Left ventricle myocardium inferior (tissue), 1 donor: Measurements from ENCODE around the gene NHERF1. TPM values are rescaled to one million over a fixed set of nuclear protein-coding genes. Genes with fewer than 3 reads are reported as not detected.

Experiments used
- DNase-seq: peaks from one replicate; pipeline ENCODE4 v3.0.0-alpha.2; 2020
- H3K27ac ChIP-seq: fragments of 200-600 bp; replicated peaks from 2 replicates; pipeline ENCODE4 v1.8.0; 2021
- H3K27me3 ChIP-seq: fragments of 200-600 bp; 2 replicates; pipeline ENCODE4 v1.8.0; 2021; ENCODE audit warnings: low read depth
- H3K36me3 ChIP-seq: fragments of 200-600 bp; 2 replicates; pipeline ENCODE4 v1.8.0; 2021
- H3K4me1 ChIP-seq: fragments of 200-600 bp; 2 replicates; pipeline ENCODE4 v1.8.0; 2021
- H3K4me3 ChIP-seq: fragments of 200-600 bp; 2 replicates; pipeline ENCODE4 v1.8.0; 2021; ENCODE audit warnings: mild to moderate bottlenecking, moderate library complexity
- H3K9me3 ChIP-seq: fragments of 200-600 bp; replicated peaks from 2 replicates; pipeline ENCODE4 v1.8.0; 2021
- CTCF ChIP-seq: fragments of 200-600 bp; IDR thresholded peaks from 2 replicates; pipeline ENCODE4 v1.8.0; 2021; ENCODE audit warnings: antibody characterized with exemption, mild to moderate bottlenecking, borderline replicate concordance
- intact Hi-C: fragments of 100-400 bp; cut with micrococcal nuclease; formaldehyde crosslinking; loops from one replicate; pipeline ENCODE4 v1.11.0; 2022
- total RNA-seq: library from RNA; stranded (reverse); fragmentation: NEBNext Ultra II Directional; extraction: Animal tissue kit (Norgen Biotek cat#: 25700); gene quantifications from one replicate; pipeline ENCODE4 v1.2.1, GENCODE V29; 2021
- donor health status: DM: no; HTN: yes; CAD: no; lungs with severe emphysema.

The NHERF1 gene
- total RNA-seq, 1 donor from 2014 or later = 11.3 TPM

GRCh38 chr17:74796866-74797265 lies 48.4 kb downstream of the NHERF1 start:
- no peak for DNase-seq
- TF ChIP-seq CTCF = no peak
- peaks cover 87% of the 10 kb centered on the region for H3K36me3 ChIP-seq

GRCh38 chr17:74797824-74798223 lies 49.4 kb downstream of the NHERF1 start:
- intact Hi-C loops = loop anchor here (5.0 kb wide), 1 partner anchor 64 kb away; no protein-coding TSS in a partner anchor
- TF ChIP-seq CTCF = no peak

More at GRCh38 chr17:74796866-74797265, 48.4 kb downstream of the NHERF1 start:
- Histone ChIP-seq H3K4me1 (peaks cover 11% of the 10 kb centered on the region), H3K27ac (no peak overlapping the region), H3K27me3 (no peaks in the 10 kb centered on the region), H3K4me3 (no peak overlapping the region), H3K9me3 (no peaks in the 10 kb centered on the region)
- intact Hi-C loops = loop anchor here (5.0 kb wide), 1 partner anchor 65 kb away; no protein-coding TSS in a partner anchor

GRCh38 chr17:74798239-74798707 lies 49.8 kb downstream of the NHERF1 start:
- peaks cover 79% of the 10 kb centered on the region for H3K36me3 ChIP-seq
- no peak overlapping the region for H3K4me3 ChIP-seq
- no peak overlapping the region for H3K27ac ChIP-seq
- H3K4me1 ChIP-seq = peaks cover 11% of the 10 kb centered on the region
- intact Hi-C loops = loop anchor here (5.0 kb wide), 1 partner anchor 64 kb away; no protein-coding TSS in a partner anchor
- no peak for TF ChIP-seq CTCF
- no peaks in the 10 kb centered on the region for H3K27me3 ChIP-seq
- H3K9me3 ChIP-seq = no peaks in the 10 kb centered on the region
- no peak for DNase-seq

More at GRCh38 chr17:74797824-74798223, 49.4 kb downstream of the NHERF1 start:
- Histone ChIP-seq H3K4me3 (no peak overlapping the region), H3K4me1 (peaks cover 11% of the 10 kb centered on the region), H3K9me3 (no peaks in the 10 kb centered on the region), H3K36me3 (peaks cover 81% of the 10 kb centered on the region), H3K27ac (no peak overlapping the region), H3K27me3 (no peaks in the 10 kb centered on the region)
- no peak for DNase-seq

GRCh38 chr17:74799097-74799496 lies 50.7 kb downstream of the NHERF1 start:
- H3K27ac ChIP-seq = no peak overlapping the region
- H3K9me3 ChIP-seq = no peaks in the 10 kb centered on the region
- DNase-seq = no peak
- no peak overlapping the region for H3K4me3 ChIP-seq
- no peak for TF ChIP-seq CTCF
- peaks cover 71% of the 10 kb centered on the region for H3K36me3 ChIP-seq
- intact Hi-C loops = loop anchor here (5.0 kb wide), 1 partner anchor 63 kb away; no protein-coding TSS in a partner anchor
- H3K4me1 ChIP-seq = peaks cover 11% of the 10 kb centered on the region
- no peaks in the 10 kb centered on the region for H3K27me3 ChIP-seq

GRCh38 chr17:74800531-74800930 lies 52.1 kb downstream of the NHERF1 start:
- Histone ChIP-seq H3K27ac (no peak overlapping the region), H3K4me1 (peaks cover 17% of the 10 kb centered on the region), H3K27me3 (no peaks in the 10 kb centered on the region), H3K9me3 (no peaks in the 10 kb centered on the region), H3K4me3 (no peak overlapping the region), H3K36me3 (peaks cover 56% of the 10 kb centered on the region)
- intact Hi-C loops = no loop called here
- no peak for DNase-seq
- no peak for TF ChIP-seq CTCF
